Measurements from ENCODE around the gene GARIN1A. TPM values are rescaled to one million over a fixed set of nuclear protein-coding genes. Genes with fewer than 3 reads are reported as not detected.

Gene GARIN1A
- total RNA-seq, 1 donor from 2014 or later: 8.2 TPM

DNA sequence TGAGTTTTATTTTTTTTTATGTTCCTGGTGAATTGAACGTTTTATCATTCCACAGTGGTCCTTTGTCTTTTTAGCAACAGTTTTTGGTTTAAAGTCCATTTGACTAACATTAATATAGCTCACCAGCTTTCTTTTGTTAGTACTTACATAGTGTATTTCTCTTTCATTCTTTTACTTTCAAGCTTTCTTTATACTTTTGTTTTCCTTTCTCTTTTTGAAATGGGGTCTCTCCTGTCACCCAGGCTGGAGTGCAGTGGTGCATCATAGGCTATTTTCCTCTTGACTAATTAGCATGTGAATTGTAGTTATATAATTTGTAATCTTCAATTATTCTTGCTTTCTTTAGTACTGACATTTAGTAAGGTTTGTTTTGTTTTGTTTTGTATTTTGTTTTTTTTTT, 27.8 kb downstream of the GARIN1A start:
- Mint-ChIP-seq H3K4me1 (ENCODE audit: low read depth, unreplicated experiment) (peaks cover 2% of the 10 kb centered on the region), H3K36me3 (ENCODE audit: unreplicated experiment) (no peaks in the 10 kb centered on the region), H3K9me3 (ENCODE audit: unreplicated experiment) (peaks cover 1% of the 10 kb centered on the region), H3K27me3 (ENCODE audit: unreplicated experiment) (peaks cover 10% of the 10 kb centered on the region), H3K27ac (ENCODE audit: unreplicated experiment) (no peak overlapping the region), H3K4me3 (ENCODE audit: unreplicated experiment) (no peak overlapping the region)
- TF ChIP-seq, protein P1, sequence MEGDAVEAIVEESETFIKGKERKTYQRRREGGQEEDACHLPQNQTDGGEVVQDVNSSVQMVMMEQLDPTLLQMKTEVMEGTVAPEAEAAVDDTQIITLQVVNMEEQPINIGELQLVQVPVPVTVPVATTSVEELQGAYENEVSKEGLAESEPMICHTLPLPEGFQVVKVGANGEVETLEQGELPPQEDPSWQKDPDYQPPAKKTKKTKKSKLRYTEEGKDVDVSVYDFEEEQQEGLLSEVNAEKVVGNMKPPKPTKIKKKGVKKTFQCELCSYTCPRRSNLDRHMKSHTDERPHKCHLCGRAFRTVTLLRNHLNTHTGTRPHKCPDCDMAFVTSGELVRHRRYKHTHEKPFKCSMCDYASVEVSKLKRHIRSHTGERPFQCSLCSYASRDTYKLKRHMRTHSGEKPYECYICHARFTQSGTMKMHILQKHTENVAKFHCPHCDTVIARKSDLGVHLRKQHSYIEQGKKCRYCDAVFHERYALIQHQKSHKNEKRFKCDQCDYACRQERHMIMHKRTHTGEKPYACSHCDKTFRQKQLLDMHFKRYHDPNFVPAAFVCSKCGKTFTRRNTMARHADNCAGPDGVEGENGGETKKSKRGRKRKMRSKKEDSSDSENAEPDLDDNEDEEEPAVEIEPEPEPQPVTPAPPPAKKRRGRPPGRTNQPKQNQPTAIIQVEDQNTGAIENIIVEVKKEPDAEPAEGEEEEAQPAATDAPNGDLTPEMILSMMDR (IDR thresholded peaks at IDR 0.05; ENCODE audit: partially characterized antibody, unreplicated experiment): no peak
- DNase-seq: no peak

GRCh38 chr7:128701062-128701785, 29.1 kb downstream of the GARIN1A start:
- DNase-seq: no peak

DNA sequence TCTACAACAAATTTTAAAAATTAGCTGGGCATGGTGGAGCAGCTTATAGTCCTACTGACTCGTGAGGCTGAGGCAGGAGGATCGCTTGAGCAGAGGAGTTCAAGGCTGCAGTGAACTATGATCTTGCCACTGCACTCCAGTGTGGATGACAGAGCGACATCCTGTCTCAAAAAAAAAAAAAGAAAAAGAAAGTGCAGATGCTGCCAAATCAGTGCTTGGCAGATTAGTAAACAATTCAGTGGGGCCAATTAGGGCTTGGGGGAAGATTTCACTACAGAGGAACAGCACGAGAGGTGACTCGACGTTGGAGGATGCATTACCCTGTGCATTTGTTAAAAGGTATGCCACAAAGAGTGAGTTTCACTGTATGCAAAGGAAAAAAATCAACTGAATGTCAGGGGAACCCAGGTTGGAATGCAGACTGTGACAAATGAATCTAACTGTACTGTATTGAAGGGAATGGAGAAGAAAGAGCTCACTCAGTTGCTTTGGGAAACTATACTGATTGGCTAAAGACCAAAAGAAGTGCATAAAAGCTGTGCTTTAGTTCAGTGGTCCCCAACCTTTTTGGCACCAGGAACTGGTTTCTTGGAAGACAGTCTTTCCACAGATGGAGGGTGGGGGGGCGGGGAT, 31.6 kb downstream of the GARIN1A start:
- H3K27me3 Mint-ChIP-seq (ENCODE audit: unreplicated experiment): no peaks in the 10 kb centered on the region
- no peak overlapping the region for H3K27ac Mint-ChIP-seq (ENCODE audit: unreplicated experiment)
- DNase-seq: no peak
- TF ChIP-seq, protein P1 (IDR thresholded peaks at IDR 0.05; ENCODE audit: partially characterized antibody, unreplicated experiment): no peak
- H3K4me3 Mint-ChIP-seq (ENCODE audit: unreplicated experiment): no peak overlapping the region
- no peaks in the 10 kb centered on the region for H3K9me3 Mint-ChIP-seq (ENCODE audit: unreplicated experiment)
- H3K4me1 Mint-ChIP-seq (ENCODE audit: low read depth, unreplicated experiment): no peaks in the 10 kb centered on the region
- H3K36me3 Mint-ChIP-seq (ENCODE audit: unreplicated experiment): no peaks in the 10 kb centered on the region

More at GRCh38 chr7:128701062-128701785, 29.1 kb downstream of the GARIN1A start:
- Mint-ChIP-seq H3K4me3 (ENCODE audit: unreplicated experiment) (no peak overlapping the region), H3K27ac (ENCODE audit: unreplicated experiment) (no peak overlapping the region), H3K27me3 (ENCODE audit: unreplicated experiment) (peaks cover 10% of the 10 kb centered on the region), H3K36me3 (ENCODE audit: unreplicated experiment) (no peaks in the 10 kb centered on the region), H3K9me3 (ENCODE audit: unreplicated experiment) (no peaks in the 10 kb centered on the region), H3K4me1 (ENCODE audit: low read depth, unreplicated experiment) (peaks cover 2% of the 10 kb centered on the region)
- TF ChIP-seq, protein P1 (IDR thresholded peaks at IDR 0.05; ENCODE audit: partially characterized antibody, unreplicated experiment): no peak

- H3K27ac Mint-ChIP-seq (ENCODE audit: unreplicated experiment): no peak overlapping the region
- DNase-seq: no peak
- H3K36me3 Mint-ChIP-seq (ENCODE audit: unreplicated experiment): no peaks in the 10 kb centered on the region
- H3K4me1 Mint-ChIP-seq (ENCODE audit: low read depth, unreplicated experiment): no peaks in the 10 kb centered on the region
- no peaks in the 10 kb centered on the region for H3K9me3 Mint-ChIP-seq (ENCODE audit: unreplicated experiment)
- TF ChIP-seq, protein P1 (IDR thresholded peaks at IDR 0.05; ENCODE audit: partially characterized antibody, unreplicated experiment): no peak
- no peaks in the 10 kb centered on the region for H3K27me3 Mint-ChIP-seq (ENCODE audit: unreplicated experiment)
- no peak overlapping the region for H3K4me3 Mint-ChIP-seq (ENCODE audit: unreplicated experiment)
Observed at GRCh38 chr7:128705891-128706333, 33.8 kb downstream of the GARIN1A start.

DNA sequence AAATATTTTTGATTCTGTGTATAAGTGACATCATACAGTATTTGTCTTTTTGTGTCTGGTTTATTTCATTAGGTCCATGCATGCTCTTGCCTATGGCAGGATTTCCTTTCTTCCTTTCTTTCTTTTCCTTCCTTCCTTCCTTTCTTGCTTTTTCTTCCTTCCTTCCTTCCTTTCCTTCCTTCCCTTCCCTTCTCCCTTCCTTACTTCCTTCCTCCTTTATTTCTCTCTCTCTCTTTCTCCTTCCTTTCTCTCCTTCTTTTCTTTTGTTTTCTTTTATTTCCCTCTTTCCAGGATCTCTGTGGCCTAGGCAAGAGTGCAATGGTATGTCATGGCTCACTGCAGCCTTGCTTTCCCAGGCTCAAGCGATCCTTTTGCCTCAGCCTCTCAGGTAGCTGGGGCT, 35.7 kb downstream of the GARIN1A start:
- H3K36me3 Mint-ChIP-seq (ENCODE audit: unreplicated experiment): no peaks in the 10 kb centered on the region
- peaks cover 2% of the 10 kb centered on the region for H3K9me3 Mint-ChIP-seq (ENCODE audit: unreplicated experiment)
- no peak overlapping the region for H3K27ac Mint-ChIP-seq (ENCODE audit: unreplicated experiment)
- DNase-seq: no peak
- TF ChIP-seq, protein P1 (IDR thresholded peaks at IDR 0.05; ENCODE audit: partially characterized antibody, unreplicated experiment): no peak
- H3K4me1 Mint-ChIP-seq (ENCODE audit: low read depth, unreplicated experiment): no peaks in the 10 kb centered on the region
- no peaks in the 10 kb centered on the region for H3K27me3 Mint-ChIP-seq (ENCODE audit: unreplicated experiment)
- no peak overlapping the region for H3K4me3 Mint-ChIP-seq (ENCODE audit: unreplicated experiment)
